Mesothelial cell of epicardium (in vitro differentiated cells): ENCODE data around the gene FRMPD2. TPM values are rescaled to one million over a fixed set of nuclear protein-coding genes. Genes with fewer than 3 reads are reported as not detected.
"Not testable (repeated sequence)": the region's sequence is repeated elsewhere in the genome, so short reads cannot be mapped to it uniquely, and the experiment has no call there.

Source experiments
- DNase-seq, 2 experiments: peaks; one replicate each; pipeline ENCODE4 v3.0.0; 2021; ENCODE audit warnings: low spot score in 2 of 2; ENCODE audit not compliant: unreplicated experiment in 2 of 2
- H3K27ac Mint-ChIP-seq: 2 replicates; pipeline ENCODE4 v1.8.0; 2021; ENCODE audit warnings: mixed read lengths
- H3K27me3 Mint-ChIP-seq: 2 replicates; pipeline ENCODE4 v1.8.0; 2021; ENCODE audit warnings: low read depth, mixed read lengths
- H3K36me3 Mint-ChIP-seq: 2 replicates; pipeline ENCODE4 v1.8.0; 2021; ENCODE audit warnings: mixed read lengths
- H3K4me1 Mint-ChIP-seq: 2 replicates; pipeline ENCODE4 v1.8.0; 2021; ENCODE audit warnings: mixed read lengths
- H3K4me3 Mint-ChIP-seq: 2 replicates; pipeline ENCODE4 v1.8.0; 2021; ENCODE audit warnings: mild to moderate bottlenecking, moderate library complexity, mixed read lengths
- H3K9me3 Mint-ChIP-seq: 2 replicates; pipeline ENCODE4 v1.8.0; 2021; ENCODE audit warnings: mixed read lengths
- CTCF ChIP-seq: fragments of 200-600 bp; sonication (generic); IDR thresholded peaks from one replicate; pipeline ENCODE4 v1.5.0; 2021; ENCODE audit warnings: antibody characterized with exemption; ENCODE audit not compliant: unreplicated experiment
- total RNA-seq: library from RNA; stranded (reverse); gene quantifications from 3 replicates; pipeline ENCODE4 v1.2.1, GENCODE V29; 2021

Gene FRMPD2
- total RNA-seq, 1 donor from 2014 or later, result 0.18 TPM

- no peak for TF ChIP-seq CTCF
- DNase-seq, result no peak
- Mint-ChIP-seq H3K36me3 (no peaks in the 10 kb centered on the region), H3K27ac (no peak overlapping the region), H3K4me3 (no peak overlapping the region), H3K27me3 (peaks cover 18% of the 10 kb centered on the region), H3K9me3 (peaks cover 3% of the 10 kb centered on the region), H3K4me1 (no peaks in the 10 kb centered on the region)
Measured at GRCh38 chr10:48194830-48195229, 79.7 kb downstream of the FRMPD2 start.

- no peaks in the 10 kb centered on the region for H3K9me3 Mint-ChIP-seq
- no peak overlapping the region for H3K4me3 Mint-ChIP-seq
- no peak for TF ChIP-seq CTCF
- peaks cover 18% of the 10 kb centered on the region for H3K27me3 Mint-ChIP-seq
- H3K36me3 Mint-ChIP-seq, result no peaks in the 10 kb centered on the region
- no peak overlapping the region for H3K27ac Mint-ChIP-seq
- no peak for DNase-seq
- no peaks in the 10 kb centered on the region for H3K4me1 Mint-ChIP-seq
Measured at GRCh38 chr10:48193556-48193955, 80.9 kb downstream of the FRMPD2 start.

- Mint-ChIP-seq H3K9me3 (no peaks in the 10 kb centered on the region), H3K27me3 (peaks cover 18% of the 10 kb centered on the region), H3K4me1 (no peaks in the 10 kb centered on the region), H3K36me3 (no peaks in the 10 kb centered on the region), H3K4me3 (no peak overlapping the region), H3K27ac (no peak overlapping the region)
- no peak for DNase-seq
- no peak for TF ChIP-seq CTCF
Measured at GRCh38 chr10:48192881-48193450, 81.5 kb downstream of the FRMPD2 start.

DNA sequence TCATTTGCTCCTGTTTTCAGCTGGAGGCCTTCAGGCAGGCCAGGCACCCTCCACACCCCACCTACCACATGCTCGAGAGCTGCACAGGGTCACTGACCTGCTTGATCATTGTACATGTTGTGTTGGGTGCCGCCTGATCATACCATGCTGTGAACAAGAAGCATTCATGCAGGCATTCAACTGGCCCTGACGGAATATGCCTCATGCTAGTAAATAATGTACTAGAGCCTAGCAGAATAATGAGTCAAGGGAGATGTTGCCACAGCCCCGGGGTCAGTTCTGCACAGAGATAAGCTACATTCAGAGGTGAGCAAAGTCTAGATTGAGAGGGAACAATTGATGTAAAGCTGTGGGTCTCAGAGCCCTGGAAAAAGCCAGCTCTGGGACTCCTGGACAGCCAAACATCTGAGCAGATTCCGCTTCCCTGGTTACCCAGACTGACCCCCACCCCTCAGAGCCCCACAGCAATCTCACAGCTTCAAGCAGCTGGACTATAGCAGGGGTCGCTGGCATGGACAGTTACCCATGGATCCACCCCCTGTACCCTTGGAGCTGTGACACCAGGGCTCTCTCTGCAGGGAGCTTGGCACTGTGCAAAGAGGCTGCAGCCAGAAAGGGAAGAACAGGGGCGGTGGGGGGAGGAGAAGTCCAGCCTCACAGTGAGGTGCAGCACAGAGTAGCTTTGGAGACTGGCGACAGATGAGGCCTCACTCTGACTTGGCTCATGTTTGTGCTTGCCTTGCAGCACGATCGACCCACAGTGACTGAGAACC is 86.6 kb downstream of the FRMPD2 start:
- Mint-ChIP-seq H3K4me3 (no peak overlapping the region), H3K27ac (no peak overlapping the region), H3K9me3 (no peaks in the 10 kb centered on the region), H3K36me3 (no peaks in the 10 kb centered on the region), H3K27me3 (peaks cover 30% of the 10 kb centered on the region), H3K4me1 (no peaks in the 10 kb centered on the region)
- DNase-seq, result no peak
- TF ChIP-seq CTCF, result no peak

DNA sequence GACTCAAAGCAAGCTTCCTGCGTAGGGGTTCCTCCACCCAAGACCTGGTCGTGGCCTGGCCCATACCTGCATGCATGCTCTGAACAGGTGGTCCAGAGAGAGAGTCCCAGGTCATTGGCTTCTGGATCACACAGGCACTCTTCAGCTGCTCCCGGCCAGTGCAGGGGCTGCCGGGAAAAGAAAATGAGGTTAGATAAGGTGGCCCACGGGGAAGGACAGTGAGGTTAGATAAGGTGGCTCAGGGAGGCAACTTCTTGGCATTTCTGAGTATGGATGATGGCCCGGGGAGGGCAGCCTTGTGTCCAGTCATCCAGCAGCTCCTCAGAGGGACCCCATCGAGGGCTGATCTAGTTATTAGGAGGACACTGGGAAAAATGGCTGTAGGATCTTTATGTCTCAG is 87.4 kb downstream of the FRMPD2 start:
- H3K4me1 Mint-ChIP-seq, result no peaks in the 10 kb centered on the region
- no peak for DNase-seq
- no peaks in the 10 kb centered on the region for H3K36me3 Mint-ChIP-seq
- no peak for TF ChIP-seq CTCF
- peaks cover 29% of the 10 kb centered on the region for H3K27me3 Mint-ChIP-seq
- no peaks in the 10 kb centered on the region for H3K9me3 Mint-ChIP-seq
- no peak overlapping the region for H3K27ac Mint-ChIP-seq
- no peak overlapping the region for H3K4me3 Mint-ChIP-seq

GRCh38 chr10:48186264-48186804 is 88.2 kb downstream of the FRMPD2 start:
- H3K9me3 Mint-ChIP-seq, H3K27ac Mint-ChIP-seq, H3K4me1 Mint-ChIP-seq, H3K36me3 Mint-ChIP-seq, H3K4me3 Mint-ChIP-seq, DNase-seq: not testable (repeated sequence)
- H3K27me3 Mint-ChIP-seq, result peaks cover 30% of the 10 kb centered on the region
